Central memory CD8-positive, alpha-beta T cell (primary cell): Measurements from ENCODE around the gene NELFA.
"Not testable (repeated sequence)": the region's sequence is repeated elsewhere in the genome, so short reads cannot be mapped to it uniquely, and the experiment has no call there.

Experiments used
- ATAC-seq: fragments of 150-1000 bp; cut with Tn5 transposase; replicated peaks from 2 replicates; pipeline ENCODE4 v1.10.0; 2022; ENCODE audit warnings: mild to moderate bottlenecking, moderate FRiP score, moderate number of reproducible peaks; ENCODE audit not compliant: poor library complexity, severe bottlenecking; ENCODE audit errors: extremely low read depth
- DNase-seq, 2 donors: peaks; one replicate each; pipeline ENCODE4 v3.0.0; 2021; ENCODE audit warnings: low spot score in 2 of 2
- H3K27ac Mint-ChIP-seq: one replicate; pipeline ENCODE4 v1.8.0; 2022; ENCODE audit warnings: low read depth, mild to moderate bottlenecking, moderate library complexity, mixed read lengths
- H3K27me3 Mint-ChIP-seq: one replicate; pipeline ENCODE4 v1.8.0; 2022; ENCODE audit warnings: mixed read lengths
- H3K36me3 Mint-ChIP-seq: one replicate; pipeline ENCODE4 v1.8.0; 2022; ENCODE audit warnings: mild to moderate bottlenecking, moderate library complexity, mixed read lengths; ENCODE audit not compliant: insufficient read depth
- H3K4me1 Mint-ChIP-seq: one replicate; pipeline ENCODE4 v1.8.0; 2022; ENCODE audit warnings: mixed read lengths
- H3K4me3 Mint-ChIP-seq: one replicate; pipeline ENCODE4 v1.8.0; 2022; ENCODE audit warnings: mild to moderate bottlenecking, moderate library complexity, mixed read lengths
- H3K9me3 Mint-ChIP-seq: one replicate; pipeline ENCODE4 v1.8.0; 2022; ENCODE audit warnings: mixed read lengths

NELFA gene

GRCh38 chr4:2044542-2045517 lies 36.1 kb upstream of the NELFA start:
- Mint-ChIP-seq H3K36me3 (peaks cover 4% of the 10 kb centered on the region), H3K4me1 (no peaks in the 10 kb centered on the region), H3K27me3 (peaks cover 16% of the 10 kb centered on the region), H3K4me3 (no peak overlapping the region), H3K27ac (no peak overlapping the region), H3K9me3 (no peaks in the 10 kb centered on the region)
- no peak for ATAC-seq
- DNase-seq, result peak in 1 of 2 donors; percentile 12

GRCh38 chr4:2044119-2044485 lies 35.3 kb upstream of the NELFA start:
- H3K9me3 Mint-ChIP-seq, result no peaks in the 10 kb centered on the region
- H3K27me3 Mint-ChIP-seq, result peaks cover 23% of the 10 kb centered on the region
- no peak overlapping the region for H3K27ac Mint-ChIP-seq
- peak overlapping the region; percentile 37 for H3K4me3 Mint-ChIP-seq
- no peak for ATAC-seq
- DNase-seq, result peak in 1 of 2 donors; percentile 8
- H3K36me3 Mint-ChIP-seq, result peaks cover 4% of the 10 kb centered on the region
- H3K4me1 Mint-ChIP-seq, result no peaks in the 10 kb centered on the region

DNA sequence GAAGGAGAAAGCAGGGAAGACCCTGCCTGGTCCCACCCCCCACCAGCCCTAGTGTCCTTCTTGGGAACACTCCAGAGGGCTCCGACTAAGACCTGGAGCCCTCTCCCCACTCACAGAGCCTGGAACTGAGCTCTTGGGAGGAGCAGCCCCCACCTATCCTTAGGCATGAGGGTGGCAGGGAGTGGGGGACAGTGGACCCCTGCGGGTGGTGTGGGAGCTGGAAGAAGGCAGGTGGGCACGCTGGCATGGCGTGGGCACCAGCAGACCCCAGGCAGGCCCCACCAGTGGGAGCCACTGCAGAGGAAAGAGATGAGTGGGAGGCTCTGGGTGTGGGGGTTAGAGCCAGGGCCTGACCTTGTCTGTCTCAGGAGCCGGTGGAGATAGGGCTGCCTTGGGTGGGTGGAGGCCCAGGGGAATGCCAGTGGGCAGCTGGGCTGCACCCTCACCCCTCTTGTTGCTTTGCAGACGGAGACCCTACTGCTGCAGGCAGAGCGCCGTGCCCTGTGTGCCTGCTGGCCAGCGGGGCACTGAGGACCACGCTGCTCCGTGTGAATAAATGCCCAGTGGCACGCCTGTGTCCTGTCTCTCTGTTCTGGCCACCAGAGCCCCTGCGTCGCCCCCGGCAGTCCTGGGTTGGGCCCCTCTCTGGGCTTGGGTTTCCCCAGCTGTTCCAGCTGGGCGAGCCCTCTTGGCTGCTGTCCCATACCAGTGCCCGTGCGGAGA lies 34.8 kb upstream of the NELFA start:
- H3K9me3 Mint-ChIP-seq, result no peaks in the 10 kb centered on the region
- no peaks in the 10 kb centered on the region for H3K4me1 Mint-ChIP-seq
- H3K27ac Mint-ChIP-seq, result no peak overlapping the region
- ATAC-seq (no peak), DNase-seq (peak in 1 of 2 donors; percentile 12)
- peaks cover 29% of the 10 kb centered on the region for H3K27me3 Mint-ChIP-seq
- H3K4me3 Mint-ChIP-seq, result peak overlapping the region; percentile 37
- H3K36me3 Mint-ChIP-seq, result peaks cover 6% of the 10 kb centered on the region

- Mint-ChIP-seq H3K27me3 (peaks cover 31% of the 10 kb centered on the region), H3K36me3 (peaks cover 6% of the 10 kb centered on the region), H3K9me3 (no peaks in the 10 kb centered on the region), H3K4me1 (no peaks in the 10 kb centered on the region), H3K27ac (no peak overlapping the region), H3K4me3 (peak overlapping the region; percentile 76)
- DNase-seq (peak in 1 of 2 donors; percentile 10), ATAC-seq (no peak)
These were observed 34.2 kb upstream of the NELFA start for GRCh38 chr4:2042947-2043395.

DNA sequence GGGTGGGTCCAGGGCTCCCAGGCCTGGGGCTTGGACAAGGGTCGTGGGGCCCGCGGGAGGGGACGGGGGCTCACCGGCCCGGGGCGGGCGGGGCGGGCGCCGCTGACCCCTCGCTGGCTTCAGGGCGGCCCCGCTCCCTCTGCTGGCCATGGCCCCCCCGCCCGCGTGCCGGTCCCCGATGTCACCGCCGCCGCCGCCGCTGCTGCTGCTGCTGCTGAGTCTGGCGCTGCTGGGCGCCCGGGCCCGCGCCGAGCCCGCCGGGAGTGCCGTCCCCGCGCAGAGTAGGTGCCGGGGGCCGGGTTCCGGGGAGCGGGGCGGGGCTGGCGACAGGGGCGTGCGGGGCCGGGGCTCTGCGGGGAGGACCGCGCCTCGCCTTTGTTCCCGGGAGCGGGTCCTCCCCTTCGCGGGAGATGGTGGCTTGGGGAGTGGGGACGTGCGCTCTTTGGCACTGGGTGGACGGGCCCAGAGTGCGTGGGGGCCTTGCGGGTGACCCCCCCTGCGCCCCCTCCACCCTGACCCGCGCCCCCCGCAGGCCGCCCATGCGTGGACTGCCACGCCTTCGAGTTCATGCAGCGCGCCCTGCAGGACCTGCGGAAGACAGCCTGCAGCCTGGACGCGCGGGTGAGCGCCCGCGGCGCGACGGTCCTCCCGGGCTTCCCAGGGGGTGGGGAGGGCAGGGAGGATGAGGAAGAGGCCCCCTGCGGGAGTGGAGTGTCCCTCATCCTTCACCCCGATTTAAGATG lies 33.6 kb upstream of the NELFA start:
- no peaks in the 10 kb centered on the region for H3K9me3 Mint-ChIP-seq
- peak overlapping the region; percentile 78 for H3K4me3 Mint-ChIP-seq
- peaks cover 6% of the 10 kb centered on the region for H3K36me3 Mint-ChIP-seq
- no peak overlapping the region for H3K27ac Mint-ChIP-seq
- ATAC-seq (peak; percentile 61), DNase-seq (no peak)
- H3K4me1 Mint-ChIP-seq, result no peaks in the 10 kb centered on the region
- H3K27me3 Mint-ChIP-seq, result peaks cover 32% of the 10 kb centered on the region

DNA sequence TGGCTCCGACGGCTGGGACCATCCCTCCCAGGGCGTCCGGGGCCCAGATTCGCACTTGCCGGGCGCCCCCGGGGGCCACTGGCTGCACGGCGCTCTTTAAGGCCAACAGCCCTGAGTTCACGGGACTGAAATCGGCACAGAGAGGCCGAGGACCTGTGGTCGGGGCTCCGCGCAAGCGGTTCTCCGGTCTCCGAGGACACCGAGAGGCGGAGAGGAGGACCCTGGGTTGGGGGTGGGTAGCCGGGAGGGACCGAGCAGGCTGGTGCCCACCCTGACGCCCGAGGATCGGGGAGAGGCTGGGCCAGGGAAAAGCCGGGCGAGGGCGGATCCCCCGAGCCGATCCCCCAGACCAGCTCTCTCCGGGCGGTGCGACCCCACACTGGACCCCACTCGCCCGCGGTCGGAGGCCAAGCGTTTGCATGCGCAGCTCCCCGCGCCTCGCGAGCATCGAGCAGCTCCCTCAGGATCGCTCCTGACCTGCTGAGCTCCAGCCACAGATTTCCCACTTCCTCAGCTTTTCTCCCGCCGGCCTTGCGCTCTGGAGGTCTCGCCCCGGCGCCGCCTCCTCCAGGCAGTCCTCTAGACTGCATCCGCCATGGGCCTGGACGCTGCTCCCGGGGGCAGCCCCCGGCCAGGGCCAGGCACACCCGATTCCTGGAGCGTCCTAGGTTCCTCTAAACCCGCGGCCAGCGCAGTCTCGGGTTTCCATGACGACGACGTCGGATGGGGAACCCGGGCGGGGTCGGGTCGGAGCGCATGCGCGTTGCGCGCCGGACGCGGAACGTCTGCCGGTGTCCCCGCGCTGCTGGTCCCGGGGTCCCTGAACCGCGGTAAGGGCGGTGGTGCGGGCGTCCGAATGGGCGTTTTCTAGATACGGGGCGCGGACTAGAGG lies 32.7 kb upstream of the NELFA start:
- H3K4me3 Mint-ChIP-seq, result peak overlapping the region; percentile 78
- H3K4me1 Mint-ChIP-seq, result no peaks in the 10 kb centered on the region
- DNase-seq (peak; percentile 55 to 65), ATAC-seq (peak; percentile 61)
- H3K27me3 Mint-ChIP-seq, result peaks cover 41% of the 10 kb centered on the region
- H3K36me3 Mint-ChIP-seq, result peaks cover 6% of the 10 kb centered on the region
- H3K27ac Mint-ChIP-seq, result no peak overlapping the region
- H3K9me3 Mint-ChIP-seq, result no peaks in the 10 kb centered on the region

DNA sequence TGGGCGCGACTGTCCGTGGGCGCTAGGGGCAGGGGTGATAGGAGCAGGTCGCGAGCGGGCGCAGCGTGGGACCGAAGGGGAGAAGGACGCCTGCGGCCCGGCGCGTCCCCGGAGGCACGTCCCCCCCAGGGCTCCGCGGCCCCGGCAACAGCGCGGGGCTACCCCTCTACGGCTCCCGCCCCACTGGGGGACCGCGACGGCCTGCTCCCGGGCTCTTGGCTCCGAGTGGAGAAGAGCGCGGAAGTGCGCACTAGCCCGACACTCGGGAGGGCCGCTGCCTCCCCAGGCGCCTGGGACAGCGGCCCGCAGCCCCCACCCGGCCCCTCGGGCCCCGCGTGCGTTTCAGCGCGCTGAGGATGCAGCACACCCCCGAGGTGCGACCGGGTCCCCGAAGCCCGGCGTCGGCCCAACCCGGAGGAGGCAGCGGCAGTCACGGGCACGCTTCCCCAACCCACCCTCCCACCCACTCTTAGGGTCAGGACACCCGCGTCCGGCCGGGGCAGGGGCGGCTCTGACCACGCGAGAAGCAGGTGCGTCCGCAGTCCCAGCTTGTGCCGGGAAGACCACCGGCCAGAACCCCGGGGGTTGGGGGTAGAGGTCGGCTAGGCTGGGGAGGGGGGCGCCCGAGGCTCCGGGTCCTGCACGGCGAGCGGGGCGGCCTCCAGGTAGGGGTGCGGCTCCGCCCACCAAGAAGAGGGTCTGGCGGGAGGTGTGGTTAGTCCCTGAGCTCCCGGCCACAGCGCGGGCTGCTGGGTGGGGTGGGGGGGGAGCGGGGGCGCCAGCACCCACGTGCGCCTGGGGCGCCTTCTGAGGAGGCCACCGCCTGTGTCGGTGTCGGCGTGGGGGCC lies 31.8 kb upstream of the NELFA start:
- Mint-ChIP-seq H3K36me3 (peaks cover 6% of the 10 kb centered on the region), H3K4me1 (no peaks in the 10 kb centered on the region), H3K9me3 (no peaks in the 10 kb centered on the region), H3K27me3 (peaks cover 41% of the 10 kb centered on the region), H3K4me3 (peak overlapping the region; percentile 78), H3K27ac (no peak overlapping the region)
- DNase-seq, result no peak
- no peak for ATAC-seq

GRCh38 chr4:2036866-2037265 lies 28.1 kb upstream of the NELFA start:
- no peaks in the 10 kb centered on the region for H3K9me3 Mint-ChIP-seq
- no peaks in the 10 kb centered on the region for H3K4me1 Mint-ChIP-seq
- H3K36me3 Mint-ChIP-seq, result peaks cover 2% of the 10 kb centered on the region
- ATAC-seq (no peak), DNase-seq (no peak)
- no peak overlapping the region for H3K27ac Mint-ChIP-seq
- peaks cover 66% of the 10 kb centered on the region for H3K27me3 Mint-ChIP-seq
- H3K4me3 Mint-ChIP-seq, result no peak overlapping the region

GRCh38 chr4:2036327-2036726 lies 27.6 kb upstream of the NELFA start:
- Mint-ChIP-seq H3K27ac (no peak overlapping the region), H3K36me3 (peaks cover 2% of the 10 kb centered on the region), H3K9me3 (no peaks in the 10 kb centered on the region), H3K27me3 (peaks cover 66% of the 10 kb centered on the region), H3K4me1 (no peaks in the 10 kb centered on the region), H3K4me3 (no peak overlapping the region)
- ATAC-seq, result no peak
- DNase-seq, result no peak

DNA sequence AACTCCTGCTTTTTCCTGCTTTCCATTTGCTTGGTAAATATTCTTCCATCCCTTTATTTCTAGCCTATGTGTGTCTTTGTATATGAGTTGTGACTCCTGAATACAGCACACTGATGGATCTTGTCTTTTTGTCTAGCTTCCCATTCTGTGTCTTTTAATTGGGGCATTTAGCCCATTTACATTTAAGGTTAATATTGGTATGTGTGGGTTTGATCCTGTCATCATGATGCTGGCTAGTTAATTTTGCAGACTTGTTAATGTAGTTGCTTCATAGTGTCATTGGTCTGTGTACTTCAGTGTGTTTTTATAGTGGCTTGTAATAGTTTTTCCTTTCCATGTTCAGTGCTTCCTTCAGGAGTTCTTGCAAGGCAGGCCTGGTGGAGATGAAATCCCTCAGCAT lies 22.4 kb upstream of the NELFA start:
- not testable (repeated sequence) for DNase-seq, H3K4me1 Mint-ChIP-seq, H3K27ac Mint-ChIP-seq, H3K4me3 Mint-ChIP-seq, H3K9me3 Mint-ChIP-seq, H3K36me3 Mint-ChIP-seq, ATAC-seq
- H3K27me3 Mint-ChIP-seq, result peaks cover 65% of the 10 kb centered on the region

DNA sequence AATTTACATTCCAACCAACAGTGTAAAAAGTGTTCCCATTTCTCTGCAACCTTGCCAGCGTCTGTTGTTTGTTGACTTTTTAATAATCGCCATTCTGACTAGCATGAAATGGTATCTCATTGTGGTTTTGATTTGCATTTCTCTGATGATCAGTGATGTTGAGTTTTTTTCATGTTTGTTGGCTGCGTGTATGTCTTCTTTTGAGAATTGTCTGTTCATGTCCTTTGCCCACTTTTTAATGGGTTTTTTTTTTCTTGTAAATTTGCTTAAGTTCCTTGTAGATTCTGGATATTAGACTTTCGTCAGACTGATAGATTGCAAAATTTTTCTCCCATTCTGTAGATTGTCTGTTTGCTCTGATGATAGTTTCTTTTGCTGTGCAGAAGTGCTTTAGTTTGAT lies 18.3 kb upstream of the NELFA start:
- H3K36me3 Mint-ChIP-seq, H3K27ac Mint-ChIP-seq, H3K4me1 Mint-ChIP-seq, DNase-seq, ATAC-seq, H3K4me3 Mint-ChIP-seq, H3K9me3 Mint-ChIP-seq: not testable (repeated sequence)
- peaks cover 57% of the 10 kb centered on the region for H3K27me3 Mint-ChIP-seq
